Measurements from ENCODE around the gene SERP2.
A peak's percentile ranks its signal among the peaks of the same experiment; 100 is the strongest.

SERP2 gene

DNA sequence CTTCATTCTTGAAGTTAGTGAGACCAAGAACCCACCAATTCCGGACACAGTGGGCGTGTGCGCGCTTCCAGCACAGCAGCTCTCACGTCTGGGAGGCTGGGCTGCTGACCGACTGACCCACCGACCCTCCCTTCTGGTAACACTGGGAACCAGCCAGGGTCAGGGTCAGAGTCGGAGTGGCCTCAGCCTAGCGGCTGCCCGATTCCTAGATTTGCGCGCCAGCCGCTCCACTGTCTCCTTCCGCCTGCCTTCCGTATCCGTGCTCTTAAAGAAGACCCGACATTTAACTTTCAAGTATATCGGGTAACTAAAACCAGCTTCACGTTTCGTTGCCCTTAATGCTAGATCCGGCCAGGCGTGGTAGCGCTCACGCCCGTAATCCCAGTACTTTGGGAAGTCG is 41.1 kb downstream of the SERP2 start:
- DNase-seq: no peak

DNA sequence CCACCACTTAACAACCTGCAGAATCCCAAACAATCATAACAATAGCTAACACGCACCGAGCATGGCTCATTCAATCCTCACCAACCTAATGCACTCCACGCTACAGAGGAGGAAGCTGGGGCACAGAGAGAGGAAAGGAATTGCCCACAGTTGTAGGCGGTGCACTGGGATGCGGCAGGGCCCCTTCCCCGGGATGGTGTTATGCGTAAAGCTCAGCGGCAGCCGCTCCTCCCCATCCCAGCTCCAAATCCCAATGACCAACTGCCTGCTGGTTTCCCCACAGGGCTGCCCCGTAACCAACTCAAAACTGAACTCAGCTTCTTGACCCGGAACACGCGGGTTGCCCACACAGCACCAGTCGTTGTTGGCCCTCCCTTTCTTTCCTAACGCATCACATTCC is 42.2 kb downstream of the SERP2 start:
- no peak for DNase-seq

DNA sequence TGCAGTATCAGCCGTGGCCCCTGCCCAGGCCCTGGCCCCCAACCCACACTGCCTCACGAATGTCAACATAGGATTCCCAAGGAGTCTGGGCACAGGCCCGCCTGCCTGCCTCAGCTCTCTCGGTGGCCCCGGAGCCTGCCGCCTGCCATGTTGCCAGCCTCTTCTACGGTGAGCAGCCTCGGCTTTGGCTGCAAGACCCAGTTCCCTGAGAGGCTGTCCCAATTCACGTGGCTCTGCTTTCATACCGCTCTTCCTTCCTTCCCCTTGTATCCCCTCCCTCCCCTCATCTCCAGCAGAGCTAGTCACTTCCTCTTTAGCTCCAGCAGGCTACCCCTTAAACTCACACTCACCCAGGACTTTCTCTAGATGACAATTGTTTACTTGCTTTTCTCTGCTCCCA is 42.7 kb downstream of the SERP2 start:
- no peak for DNase-seq

DNA sequence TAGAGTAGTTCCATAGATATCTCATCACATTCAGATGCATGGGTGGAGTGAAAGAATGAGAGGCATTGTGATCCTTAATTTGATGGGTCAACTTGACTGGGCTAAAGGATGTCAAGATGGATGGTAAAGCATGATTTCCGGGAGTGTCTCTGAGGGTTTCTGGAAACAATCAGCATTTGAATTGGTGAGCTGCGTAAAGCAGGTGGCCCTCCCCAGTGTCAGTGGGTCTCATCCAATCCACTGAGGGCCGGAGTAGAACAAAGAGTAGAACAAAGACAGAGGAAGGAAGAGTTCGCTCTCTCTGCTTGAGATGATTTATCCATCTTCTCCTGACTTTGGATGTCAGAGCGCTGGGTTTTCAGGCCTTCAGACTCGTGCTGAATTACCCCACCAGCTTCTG is 43.1 kb downstream of the SERP2 start:
- no peak for DNase-seq

DNA sequence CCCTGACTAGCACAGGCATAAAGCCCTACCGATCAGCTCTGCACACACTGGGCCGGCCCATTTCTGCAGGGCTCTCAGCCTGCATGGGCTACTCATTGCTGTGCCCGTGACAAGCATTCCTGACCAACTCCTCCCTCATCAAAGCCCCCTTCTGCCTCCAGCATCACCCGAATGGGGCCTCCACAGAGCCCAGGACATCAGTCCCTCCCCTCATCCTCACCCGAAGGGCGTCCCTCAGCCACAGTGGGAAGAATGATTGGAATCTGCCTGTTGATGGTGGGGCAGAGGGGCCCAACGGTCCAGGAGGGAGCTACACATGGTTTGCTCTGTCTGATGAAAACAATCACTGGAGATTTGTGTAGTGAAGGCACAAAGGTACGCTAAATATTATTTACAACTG is 43.8 kb downstream of the SERP2 start:
- no peak for DNase-seq

DNA sequence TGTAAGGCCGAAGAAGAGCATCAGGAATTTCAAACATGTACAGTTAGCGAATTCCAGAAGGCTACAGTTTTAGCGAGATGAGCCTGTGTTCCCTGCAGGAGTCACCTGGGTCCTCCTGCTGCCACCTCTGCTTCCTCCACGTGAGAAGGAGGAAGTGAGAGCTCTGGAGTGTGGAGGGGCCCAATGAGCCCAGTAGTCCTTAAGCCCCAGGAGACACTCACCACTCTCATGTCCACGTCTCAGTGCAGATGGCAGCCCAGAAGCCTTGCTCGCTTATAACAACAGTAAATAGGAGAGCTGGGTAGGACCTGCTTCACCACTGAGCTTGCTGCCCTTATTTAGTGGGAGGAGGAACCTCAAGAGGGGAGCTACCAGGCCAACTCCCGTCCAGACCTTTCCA is 44.3 kb downstream of the SERP2 start:
- no peak for DNase-seq

DNA sequence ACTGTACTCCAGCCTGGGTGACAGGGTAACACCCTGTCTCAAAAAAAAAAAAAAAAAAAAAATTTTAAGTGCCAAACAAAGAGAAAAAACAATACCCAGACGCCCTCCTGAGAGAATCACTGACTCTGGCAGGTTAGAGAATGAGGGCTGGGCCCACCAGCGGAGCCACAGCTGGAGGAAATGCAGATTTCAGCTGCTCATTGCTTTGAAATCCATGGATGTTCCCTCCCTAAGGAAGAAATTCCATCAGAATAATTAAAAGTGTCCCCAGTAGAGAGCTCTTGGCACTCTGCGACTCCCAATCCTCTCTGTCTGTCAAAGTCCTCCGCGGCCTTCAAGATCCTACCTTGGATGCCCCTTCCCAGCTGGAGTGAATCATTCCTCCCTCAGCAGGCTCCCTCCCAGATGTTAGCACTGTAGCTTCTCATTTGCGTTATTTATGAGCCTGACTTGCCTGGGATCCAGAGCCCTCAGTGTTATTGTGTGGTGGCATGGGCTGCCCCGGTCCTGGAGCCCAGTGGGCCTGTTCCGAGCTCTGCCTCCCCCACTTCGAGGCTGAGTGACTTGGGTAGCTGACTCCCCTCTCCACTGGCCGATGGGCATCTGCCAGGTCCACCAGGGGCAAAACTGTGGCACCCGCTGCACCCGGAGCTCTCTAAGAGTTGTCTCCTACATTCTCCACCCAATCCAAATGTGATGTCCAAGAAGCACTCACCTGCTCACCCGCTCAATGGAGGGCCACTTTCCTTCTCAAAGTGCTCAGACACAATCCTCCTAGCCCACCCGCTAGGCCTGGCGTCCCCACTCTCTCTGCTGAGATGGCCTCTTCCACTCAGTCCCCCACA is 47.0 kb downstream of the SERP2 start:
- DNase-seq: peak; percentile 13

DNA sequence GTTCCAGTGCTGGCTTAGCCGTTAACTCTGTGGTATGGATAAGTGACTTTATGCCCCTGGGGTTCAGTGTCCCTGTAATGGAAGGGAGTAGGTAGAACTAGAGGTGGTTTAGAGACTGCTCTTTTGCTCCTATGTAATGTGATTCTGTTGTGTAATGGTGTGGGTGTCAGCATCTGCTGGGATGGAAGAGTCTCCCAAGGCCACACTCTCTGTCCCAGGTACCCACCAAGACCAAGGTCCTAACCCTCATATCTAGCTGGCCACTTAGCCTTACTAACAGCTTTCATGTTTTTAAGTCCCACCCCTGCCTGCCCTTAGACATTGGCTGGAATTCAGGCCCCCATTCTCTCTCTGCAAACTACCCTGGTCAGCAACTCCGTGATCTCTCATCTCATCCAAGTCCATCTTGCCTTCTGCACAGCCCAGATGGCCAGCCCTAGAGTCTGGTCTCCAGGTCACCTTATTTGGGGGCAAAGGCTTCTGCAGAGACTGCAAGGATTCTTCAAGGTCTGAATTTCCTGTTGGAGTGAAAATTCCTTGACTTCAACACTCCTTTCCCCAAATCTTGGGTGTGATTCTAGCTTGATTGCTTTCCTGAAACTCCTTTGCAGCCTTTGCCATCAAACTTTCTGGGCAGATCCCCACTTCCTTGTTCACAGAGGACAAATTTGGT is 48.4 kb downstream of the SERP2 start:
- peak; percentile 10 for DNase-seq

DNA sequence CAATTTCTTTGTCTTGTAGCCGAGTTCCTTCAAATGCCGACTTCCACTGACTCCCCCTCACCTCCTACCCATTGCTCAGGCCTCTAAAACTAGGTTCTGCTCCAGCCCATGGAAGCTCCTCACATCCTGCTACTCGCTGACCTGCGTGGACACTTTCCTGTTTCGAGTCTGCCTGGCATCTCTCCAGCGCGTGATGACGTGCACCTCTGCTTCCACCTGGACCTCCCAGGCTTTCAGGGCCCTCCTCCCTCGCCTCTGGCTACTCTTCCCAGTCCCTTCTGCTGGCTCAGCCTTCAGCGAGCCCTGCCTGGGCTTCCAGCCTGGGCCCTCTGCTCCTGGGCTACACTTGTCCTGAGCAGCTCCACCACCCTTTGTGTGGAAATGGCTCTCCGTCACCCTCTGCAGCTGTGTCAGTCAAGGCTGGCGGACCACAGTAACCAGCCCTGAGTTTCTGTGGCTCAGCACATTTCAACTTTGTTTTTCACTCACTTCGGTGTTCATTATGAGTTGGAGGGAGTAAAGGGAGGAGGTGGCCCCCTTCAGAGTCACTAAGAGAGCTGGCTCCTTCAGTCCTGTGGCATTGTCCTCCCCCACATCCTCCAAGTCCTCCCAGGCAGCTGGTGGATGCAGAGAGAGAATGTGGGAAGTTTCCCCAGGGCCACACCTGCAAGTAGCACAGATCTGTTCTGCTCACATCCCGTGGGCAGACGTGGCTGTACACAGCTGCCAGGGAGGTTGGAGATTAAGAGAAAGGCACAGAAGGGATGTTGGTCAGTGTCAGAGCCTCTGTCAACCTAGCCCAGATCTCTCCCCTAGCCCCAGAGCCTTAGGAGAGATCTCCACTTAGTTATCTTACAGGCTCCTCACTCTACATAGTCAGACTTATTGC is 49.4 kb downstream of the SERP2 start:
- DNase-seq: peak; percentile 29

DNA sequence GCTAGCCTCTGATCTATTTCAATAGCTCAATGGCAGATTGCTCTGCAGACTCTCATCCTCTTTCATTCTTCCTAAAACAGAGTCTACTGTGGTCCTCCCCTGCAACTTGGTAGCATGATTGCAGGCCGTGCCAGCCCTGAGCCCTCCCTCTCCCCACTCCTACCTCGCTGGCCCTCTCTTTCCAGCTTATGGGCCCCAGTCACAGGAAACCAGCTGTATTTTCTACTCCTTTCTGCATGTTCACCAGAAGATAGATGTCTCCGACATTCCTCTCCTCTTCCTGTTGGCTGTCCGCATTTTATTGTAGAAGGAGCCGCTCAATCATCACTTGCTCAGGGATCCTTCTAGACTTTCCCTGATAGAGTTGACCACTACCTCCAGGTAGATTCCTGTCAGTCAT is 50.2 kb downstream of the SERP2 start:
- peak; percentile 5 for DNase-seq

DNA sequence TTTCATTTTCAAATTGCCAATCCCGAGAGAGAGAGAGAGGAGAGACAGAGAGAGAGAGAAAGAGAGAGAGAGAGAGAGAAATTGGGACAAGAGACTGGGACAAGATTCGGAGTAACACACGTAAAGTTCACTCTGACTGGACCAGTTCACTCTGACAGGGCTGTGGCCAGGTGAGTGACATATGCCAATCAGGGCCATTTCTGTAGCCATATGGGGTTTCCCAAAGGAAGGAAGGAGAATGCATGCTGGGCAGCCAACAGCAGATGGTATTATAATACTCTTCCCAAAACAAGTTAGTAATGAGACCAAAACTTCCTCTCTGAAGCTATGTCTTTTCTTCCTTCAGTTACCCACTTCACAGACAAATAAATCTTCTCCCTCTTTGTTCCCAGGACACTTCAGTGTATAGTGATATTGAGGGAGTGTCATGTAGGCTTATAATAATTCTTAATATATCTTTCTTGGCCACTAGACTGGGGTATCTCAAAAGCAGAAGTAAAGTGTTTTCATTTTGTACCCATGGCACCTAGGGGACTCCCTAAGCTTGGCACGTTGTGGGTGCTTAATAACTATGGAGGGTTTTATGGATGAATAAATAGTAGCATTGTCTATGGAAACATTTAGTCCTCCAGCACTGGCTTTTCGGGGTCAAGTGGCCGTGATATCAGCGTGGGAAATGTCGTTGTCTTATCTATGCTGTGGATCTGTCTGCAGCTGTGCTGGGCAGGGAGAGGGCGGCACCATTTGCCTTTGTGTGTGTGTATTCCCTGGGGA is 51.6 kb downstream of the SERP2 start:
- peak; percentile 14 for DNase-seq

DNA sequence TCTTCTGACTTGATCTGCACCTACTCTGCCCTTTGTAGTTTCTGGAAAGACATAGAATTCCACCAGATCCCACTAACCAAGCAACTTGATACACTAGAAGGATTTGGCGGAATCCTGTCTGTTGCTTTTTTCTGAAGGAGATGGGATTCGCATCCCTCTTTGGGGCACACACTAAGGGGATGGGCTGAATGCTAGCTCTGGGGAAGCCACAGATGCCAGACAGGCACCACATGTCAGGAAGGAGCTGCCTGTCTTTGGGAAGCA is 52.1 kb downstream of the SERP2 start:
- no peak for DNase-seq

DNA sequence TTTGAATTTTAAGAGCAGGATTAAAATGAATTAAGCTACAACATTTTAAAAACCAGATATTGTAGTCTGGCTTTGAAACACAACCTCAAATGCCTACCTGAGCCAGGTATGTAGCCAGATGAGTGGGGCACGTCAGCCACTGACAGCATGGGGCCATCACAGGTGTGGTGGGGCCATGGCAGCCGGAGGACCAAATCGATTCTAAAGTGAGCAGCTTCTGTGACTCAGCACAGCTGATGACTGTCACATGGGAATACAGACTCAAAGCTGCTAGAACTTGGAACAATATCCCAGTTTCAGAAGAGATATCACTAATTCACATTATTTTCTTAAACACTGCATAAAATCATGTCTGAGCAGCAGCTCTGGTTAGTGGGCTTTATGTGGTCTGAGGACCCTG is 52.8 kb downstream of the SERP2 start:
- peak; percentile 9 for DNase-seq

DNA sequence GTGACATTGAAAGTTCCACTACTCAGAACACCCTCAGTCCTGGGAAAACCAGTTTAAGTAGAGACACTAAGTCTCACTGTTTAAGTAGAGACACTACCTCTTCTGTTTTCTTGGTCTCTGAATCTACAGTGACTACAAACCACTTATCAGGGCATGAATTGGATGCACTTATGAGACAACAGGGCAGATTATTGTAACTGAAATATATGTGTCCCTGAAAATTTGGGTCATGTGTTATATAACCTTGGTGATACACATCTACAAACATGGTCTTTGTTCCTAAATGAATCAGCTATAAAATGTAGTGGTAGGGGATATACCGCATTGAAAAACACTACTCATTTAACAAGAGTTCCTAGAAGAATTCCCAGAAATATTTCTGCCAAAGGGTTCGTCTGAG is 55.7 kb downstream of the SERP2 start:
- no peak for DNase-seq

DNA sequence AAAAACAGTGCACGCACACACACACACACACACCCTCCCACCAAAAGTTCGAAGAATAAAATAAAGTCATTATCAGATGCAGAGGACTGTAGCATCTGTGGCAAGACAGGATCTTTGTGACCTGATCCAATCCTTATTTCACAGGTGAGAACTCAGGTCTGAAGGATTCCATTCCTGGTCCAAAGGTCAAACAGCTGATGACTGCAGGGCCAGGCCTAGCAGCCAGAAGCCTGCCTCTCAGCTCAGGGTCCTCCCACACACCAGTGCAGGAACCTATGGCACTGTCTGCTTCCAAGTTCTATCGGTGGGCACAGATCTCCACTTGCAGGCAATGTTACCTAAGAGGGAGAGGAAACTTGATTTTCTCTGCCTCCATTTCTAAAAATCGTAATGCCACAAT is 57.5 kb downstream of the SERP2 start:
- DNase-seq: no peak

DNA sequence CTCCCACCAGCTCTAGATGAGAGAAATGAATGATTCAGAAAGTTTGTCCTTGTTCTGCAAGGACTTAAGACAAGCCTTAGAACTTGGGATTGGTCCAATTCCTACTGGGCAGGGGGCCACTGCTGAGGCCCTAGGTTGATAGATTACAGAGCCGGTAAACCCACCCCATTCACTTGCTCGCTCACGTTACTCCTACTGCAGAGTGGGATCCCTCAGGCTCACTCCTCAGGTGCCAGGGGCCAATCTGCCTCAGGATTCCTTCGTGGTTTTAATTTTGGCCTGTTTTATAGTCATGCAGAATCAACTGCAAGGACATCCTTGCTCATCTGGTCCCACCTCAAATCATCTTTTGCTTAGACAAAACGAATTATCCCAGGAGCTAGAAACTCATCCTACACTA is 59.0 kb downstream of the SERP2 start:
- DNase-seq: no peak

DNA sequence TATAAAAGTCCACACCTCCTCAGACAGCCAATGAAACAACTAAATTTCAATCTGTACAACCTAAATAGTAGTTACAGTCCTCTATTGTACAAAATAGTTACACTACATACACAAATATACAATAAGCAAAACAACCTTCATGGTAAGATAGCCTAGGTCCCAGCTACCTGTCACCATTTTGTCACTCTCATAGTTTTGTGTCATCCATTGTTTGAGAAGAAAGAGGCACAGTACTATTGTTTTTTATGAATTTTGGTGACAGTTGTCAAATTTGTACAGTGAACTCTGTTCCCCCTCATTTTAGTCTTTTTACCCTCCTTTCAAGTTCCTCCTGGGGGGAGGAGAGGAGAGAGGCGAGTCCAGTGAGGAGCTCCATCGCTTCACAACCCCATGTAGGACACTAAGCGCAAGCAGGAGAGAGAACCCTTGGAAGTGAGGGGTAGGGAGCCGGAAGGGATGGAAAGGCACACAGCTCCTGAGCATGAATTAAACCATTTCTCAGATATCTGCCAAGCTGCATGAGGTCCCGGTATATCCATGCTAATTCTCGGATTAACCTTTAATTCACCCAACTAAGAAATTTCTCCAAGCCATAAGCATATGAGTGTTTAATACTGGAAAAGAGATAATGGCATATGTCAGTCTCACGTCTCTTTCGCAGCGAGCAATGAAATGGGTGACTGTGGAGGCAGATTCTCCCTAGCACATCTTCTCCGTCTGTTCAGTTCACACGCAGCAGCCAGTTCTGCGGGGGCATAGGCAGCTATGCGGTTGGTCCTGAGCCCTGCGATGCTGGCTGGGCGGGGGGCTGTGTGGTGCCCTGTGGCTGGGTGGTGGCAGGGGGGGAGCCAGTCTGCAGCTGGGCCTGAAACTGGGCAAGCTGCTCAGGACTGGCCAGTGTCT is 60.5 kb downstream of the SERP2 start:
- no peak for DNase-seq

DNA sequence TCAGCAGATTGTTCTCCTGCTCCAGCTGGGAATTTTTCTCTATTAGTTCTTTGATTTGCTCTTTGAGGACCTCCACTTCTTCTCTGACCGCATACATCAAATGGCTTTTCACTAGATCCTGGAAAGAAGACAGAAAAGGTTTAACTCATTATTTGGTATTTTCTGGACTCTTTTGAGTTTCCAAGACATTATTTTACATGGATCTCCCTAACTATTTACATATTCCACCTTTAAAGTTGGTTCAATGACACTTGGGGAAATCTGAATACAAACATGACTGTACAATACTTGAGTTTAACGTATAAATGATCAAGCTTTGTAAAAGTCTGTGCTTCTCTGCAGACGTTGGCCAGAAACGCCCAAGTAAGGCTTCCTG is 61.1 kb downstream of the SERP2 start:
- no peak for DNase-seq

DNA sequence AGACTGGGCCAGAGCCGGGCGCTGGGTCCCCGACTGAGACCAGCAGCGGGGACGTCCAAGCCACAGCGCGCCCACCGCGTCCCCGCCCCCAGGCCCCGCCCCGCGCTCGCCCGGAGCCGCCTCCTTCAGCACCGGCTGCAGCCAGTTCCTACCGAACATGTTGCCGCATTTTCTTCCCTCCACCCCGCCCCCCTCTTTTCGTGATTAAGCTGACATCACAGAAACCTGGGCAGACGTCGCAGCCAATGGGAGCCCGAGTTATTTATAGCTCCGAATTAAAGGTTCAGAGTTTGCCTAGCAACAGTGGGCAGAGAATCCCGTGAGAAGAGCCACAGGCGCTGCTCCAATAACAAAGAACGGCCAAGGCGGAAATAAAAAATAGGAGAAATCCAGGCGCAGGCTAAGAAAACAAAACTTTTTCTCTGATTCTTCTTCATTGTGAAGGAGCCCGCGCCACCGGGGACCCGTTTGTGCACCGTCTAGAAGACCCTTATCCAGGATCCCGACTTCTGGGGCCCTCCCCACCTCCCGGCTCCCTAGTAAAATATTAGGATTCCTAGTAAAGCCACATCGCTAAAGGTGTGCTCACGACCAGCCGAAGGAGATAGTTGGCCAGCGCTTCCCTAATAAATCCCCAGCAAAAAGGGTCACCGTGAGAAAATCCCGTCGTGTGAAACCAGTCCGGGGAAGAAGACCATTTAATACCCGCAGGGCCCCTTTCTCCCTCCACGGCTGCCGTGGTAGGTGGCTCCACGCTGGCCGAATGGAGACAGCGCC is 61.7 kb downstream of the SERP2 start:
- peak; percentile 98 for DNase-seq

DNA sequence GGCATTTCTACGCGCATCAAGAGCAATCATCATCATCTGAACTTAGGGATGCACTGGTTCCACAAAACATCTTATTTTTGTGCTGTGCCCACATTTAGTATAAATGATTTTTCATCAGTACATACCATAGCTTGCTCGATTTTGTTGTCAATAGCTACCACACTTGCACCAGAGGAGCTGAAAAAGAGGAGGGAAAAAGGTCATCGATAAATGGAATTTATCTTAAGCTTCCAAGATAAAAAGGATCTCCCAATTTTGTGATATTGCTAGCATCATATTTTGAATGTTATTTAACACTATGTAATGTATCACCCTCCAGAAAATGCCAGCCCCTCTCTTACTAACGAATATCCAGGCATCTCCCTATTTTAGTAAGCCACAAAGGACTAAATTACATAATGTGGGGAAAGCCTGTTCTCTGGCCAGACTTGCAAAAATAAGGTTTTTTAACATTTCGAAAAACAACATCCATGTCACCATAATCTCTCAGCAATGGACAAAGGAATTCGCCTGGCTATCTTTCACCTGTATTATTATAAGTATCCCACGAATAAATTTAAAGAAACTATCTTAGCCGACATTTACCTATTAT is 62.4 kb downstream of the SERP2 start:
- DNase-seq: no peak
